ENCODE results near the gene PDZD4.

Gene PDZD4

GRCh38 chrX:153829799-153830639, at the start of gene PDZD4:
Gene PDZD4, minus strand, starts transcription at chrX:153830544. Its CDS starts 246 bp downstream, at chrX:153830298.
- DNase-seq (ENCODE audit: low read depth, low spot score): no peak
- no peak within 1 kb of the TSS for H3K27ac ChIP-seq

- DNase-seq (ENCODE audit: low read depth, low spot score): no peak
- no peak overlapping the region for H3K27ac ChIP-seq
These were observed 49.5 kb upstream of the PDZD4 start for GRCh38 chrX:153879741-153880439.

- DNase-seq (ENCODE audit: low read depth, low spot score): no peak
- no peak overlapping the region for H3K27ac ChIP-seq
These were observed 48.8 kb upstream of the PDZD4 start for GRCh38 chrX:153878969-153879653.

- no peak overlapping the region for H3K27ac ChIP-seq
- no peak for DNase-seq (ENCODE audit: low read depth, low spot score)
These were observed 48.0 kb upstream of the PDZD4 start for GRCh38 chrX:153878345-153878744.

- no peak overlapping the region for H3K27ac ChIP-seq
- no peak for DNase-seq (ENCODE audit: low read depth, low spot score)
These were observed 47.4 kb upstream of the PDZD4 start for GRCh38 chrX:153877571-153878261.

GRCh38 chrX:153876112-153876491, 45.8 kb upstream of the PDZD4 start:
- H3K27ac ChIP-seq: no peak overlapping the region
- no peak for DNase-seq (ENCODE audit: low read depth, low spot score)

- no peak overlapping the region for H3K27ac ChIP-seq
- DNase-seq (ENCODE audit: low read depth, low spot score): no peak
These were observed 45.2 kb upstream of the PDZD4 start for GRCh38 chrX:153875391-153876111.

- no peak for DNase-seq (ENCODE audit: low read depth, low spot score)
These were observed 44.2 kb upstream of the PDZD4 start for GRCh38 chrX:153874366-153875125.

GRCh38 chrX:153874085-153874365, 43.7 kb upstream of the PDZD4 start:
- no peak overlapping the region for H3K27ac ChIP-seq
- DNase-seq (ENCODE audit: low read depth, low spot score): no peak

More at GRCh38 chrX:153874366-153875125, 44.2 kb upstream of the PDZD4 start:
- no peak overlapping the region for H3K27ac ChIP-seq

GRCh38 chrX:153873282-153874084, 43.1 kb upstream of the PDZD4 start:
- H3K27ac ChIP-seq: no peak overlapping the region
- DNase-seq (ENCODE audit: low read depth, low spot score): no peak

GRCh38 chrX:153871946-153872878, 41.9 kb upstream of the PDZD4 start:
- no peak for DNase-seq (ENCODE audit: low read depth, low spot score)
- H3K27ac ChIP-seq: no peak overlapping the region

GRCh38 chrX:153871451-153871850, 41.1 kb upstream of the PDZD4 start:
- no peak overlapping the region for H3K27ac ChIP-seq
- DNase-seq (ENCODE audit: low read depth, low spot score): no peak

GRCh38 chrX:153870791-153871360, 40.5 kb upstream of the PDZD4 start:
- DNase-seq (ENCODE audit: low read depth, low spot score): no peak
- H3K27ac ChIP-seq: no peak overlapping the region

GRCh38 chrX:153870288-153870690, 39.9 kb upstream of the PDZD4 start:
- H3K27ac ChIP-seq: no peak overlapping the region
- DNase-seq (ENCODE audit: low read depth, low spot score): no peak

- no peak overlapping the region for H3K27ac ChIP-seq
- DNase-seq (ENCODE audit: low read depth, low spot score): no peak
These were observed 39.3 kb upstream of the PDZD4 start for GRCh38 chrX:153869473-153870287.
